PC-3 (cell line): ENCODE data around the gene LRRC75A. TPM values are rescaled to one million over a fixed set of nuclear protein-coding genes. Genes with fewer than 3 reads are reported as not detected.

Experiments used
- ATAC-seq: fragments of 200-7000 bp; cut with Tn5 transposase; 2 replicates; pipeline ENCODE4 v1.9.1; 2020; ENCODE audit warnings: mild to moderate bottlenecking, moderate library complexity
- BruUV-seq: library from RNA; stranded (reverse); fragments of 400-500 nt; replicated peaks from 2 replicates; lab custom pipeline; 2021; lab: Mats Ljungman, UMichigan
- CTCF ChIA-PET: fragments of 300-600 bp; sonication (Branson Sonifier 250); formaldehyde crosslinking; loops from one replicate; lab custom pipeline; 2022; ENCODE audit warnings: antibody characterized with exemption; lab: Charles Lee
- POLR2A ChIA-PET: fragments of 300-600 bp; sonication (Branson Sonifier 250); formaldehyde crosslinking; loops from one replicate; lab custom pipeline; 2022; ENCODE audit warnings: antibody characterized with exemption; ENCODE audit not compliant: unreplicated experiment; lab: Charles Lee
- DNase-seq: peaks from one replicate; pipeline ENCODE4 v3.0.0-alpha.2; 2015
- H2AFZ ChIP-seq: fragments of 300-600 bp; sonication (generic); 2 replicates; pipeline ENCODE4 v1.6.0; 2016; ENCODE audit warnings: antibody characterized with exemption, low read length
- H3F3A ChIP-seq: fragments of 300-600 bp; sonication (generic); one replicate; pipeline ENCODE4 v1.6.0; 2017; ENCODE audit warnings: antibody characterized with exemption, low read length, control low read depth, mild to moderate bottlenecking; ENCODE audit not compliant: unreplicated experiment
- H3K27ac ChIP-seq: fragments of 300-600 bp; sonication (generic); 2 replicates; pipeline ENCODE4 v1.5.1; 2016; ENCODE audit warnings: mild to moderate bottlenecking, low read length
- H3K27me3 ChIP-seq: fragments of 300-600 bp; sonication (generic); 2 replicates; pipeline ENCODE4 v1.6.1; 2016; ENCODE audit warnings: low read length, mixed read lengths
- H3K36me3 ChIP-seq: fragments of 300-600 bp; sonication (generic); 2 replicates; pipeline ENCODE4 v1.6.1; 2016; ENCODE audit warnings: low read depth, mixed run types, low read length, mixed read lengths
- H3K4me1 ChIP-seq: fragments of 300-600 bp; sonication (generic); 2 replicates; pipeline ENCODE4 v1.5.1; 2016; ENCODE audit warnings: low read length; ENCODE audit not compliant: insufficient read depth
- H3K4me2 ChIP-seq: fragments of 300-600 bp; sonication (generic); 2 replicates; pipeline ENCODE4 v1.6.0; 2016; ENCODE audit warnings: low read length
- H3K4me3 ChIP-seq: fragments of 300-600 bp; sonication (generic); 2 replicates; pipeline ENCODE4 v1.5.1; 2016; ENCODE audit warnings: mild to moderate bottlenecking, low read length, mixed read lengths
- H3K79me2 ChIP-seq: fragments of 300-600 bp; sonication (generic); 2 replicates; pipeline ENCODE4 v1.6.1; 2017; ENCODE audit warnings: low read length, mixed read lengths
- H3K9ac ChIP-seq: fragments of 300-600 bp; sonication (generic); 2 replicates; pipeline ENCODE4 v1.6.0; 2016; ENCODE audit warnings: mild to moderate bottlenecking, low read length
- H3K9me2 ChIP-seq: fragments of 300-600 bp; sonication (generic); replicated peaks from 2 replicates; pipeline ENCODE4 v1.6.1; 2016; ENCODE audit warnings: mixed run types, low read length, mixed read lengths
- H3K9me3 ChIP-seq: fragments of 300-600 bp; sonication (generic); 2 replicates; pipeline ENCODE4 v1.6.1; 2016; ENCODE audit warnings: low read length, mixed read lengths
- H4K20me1 ChIP-seq: fragments of 300-600 bp; sonication (generic); 2 replicates; pipeline ENCODE4 v1.6.1; 2016; ENCODE audit warnings: low read length, mixed read lengths
- CTCF ChIP-seq: fragments of 300-600 bp; sonication (generic); conservative IDR thresholded peaks from 2 replicates; pipeline ENCODE4 v1.5.1; 2017; ENCODE audit warnings: antibody characterized with exemption, low read depth, mild to moderate bottlenecking, low read length
- EZH2 ChIP-seq: fragments of 300-600 bp; sonication (generic); IDR thresholded peaks from one replicate; pipeline ENCODE4 v1.6.1; 2017; ENCODE audit warnings: antibody characterized with exemption, mild to moderate bottlenecking, low read length; ENCODE audit not compliant: unreplicated experiment
- EZH2phosphoT487 ChIP-seq: fragments of 300-600 bp; sonication (generic); IDR thresholded peaks from 2 replicates; pipeline ENCODE4 v1.6.1; 2018; ENCODE audit warnings: mild to moderate bottlenecking, antibody characterized with exemption, low read length, borderline replicate concordance
- intact Hi-C: fragments of 100-400 bp; cut with micrococcal nuclease; formaldehyde crosslinking; loops from 2 replicates; pipeline ENCODE4 v1.9.0; 2023
- total RNA-seq: library from RNA; depleted of rRNA; stranded (reverse); fragments of >200 nt; gene quantifications from 2 replicates; pipeline ENCODE4 v1.2.3, GENCODE V29; 2014

Gene LRRC75A
- total RNA-seq, 1 experiment from 2014 or later: 15.8 TPM

GRCh38 chr17:16465052-16465312 is 27.0 kb downstream of the LRRC75A start:
- H3K9me3 ChIP-seq: no peaks in the 10 kb centered on the region
- BruUV-seq: no TSS peak
- DNase-seq (no peak), ATAC-seq (no peak)
- H2AFZ ChIP-seq: no peak overlapping the region
- H3K4me1 ChIP-seq: no peaks in the 10 kb centered on the region
- TF ChIP-seq CTCF (no peak), EZH2phosphoT487 (no peak), EZH2 (no peak)
- ChIA-PET POLR2A (interaction anchor here (0.6 kb wide), 1 partner anchor 779 kb away, joined by 4 read pairs; no protein-coding TSS in a partner anchor), CTCF (no interaction called here)
- no peaks in the 10 kb centered on the region for H3K79me2 ChIP-seq
- H3K4me3 ChIP-seq: no peak overlapping the region
- H4K20me1 ChIP-seq: no peaks in the 10 kb centered on the region
- no peak overlapping the region for H3K4me2 ChIP-seq
- H3K9ac ChIP-seq: no peak overlapping the region
- H3K27me3 ChIP-seq: no peaks in the 10 kb centered on the region
- no peak overlapping the region for H3K27ac ChIP-seq
- H3F3A ChIP-seq: no peaks in the 10 kb centered on the region
- intact Hi-C loops: no loop called here
- H3K9me2 ChIP-seq: no peaks in the 10 kb centered on the region
- no peaks in the 10 kb centered on the region for H3K36me3 ChIP-seq

DNA sequence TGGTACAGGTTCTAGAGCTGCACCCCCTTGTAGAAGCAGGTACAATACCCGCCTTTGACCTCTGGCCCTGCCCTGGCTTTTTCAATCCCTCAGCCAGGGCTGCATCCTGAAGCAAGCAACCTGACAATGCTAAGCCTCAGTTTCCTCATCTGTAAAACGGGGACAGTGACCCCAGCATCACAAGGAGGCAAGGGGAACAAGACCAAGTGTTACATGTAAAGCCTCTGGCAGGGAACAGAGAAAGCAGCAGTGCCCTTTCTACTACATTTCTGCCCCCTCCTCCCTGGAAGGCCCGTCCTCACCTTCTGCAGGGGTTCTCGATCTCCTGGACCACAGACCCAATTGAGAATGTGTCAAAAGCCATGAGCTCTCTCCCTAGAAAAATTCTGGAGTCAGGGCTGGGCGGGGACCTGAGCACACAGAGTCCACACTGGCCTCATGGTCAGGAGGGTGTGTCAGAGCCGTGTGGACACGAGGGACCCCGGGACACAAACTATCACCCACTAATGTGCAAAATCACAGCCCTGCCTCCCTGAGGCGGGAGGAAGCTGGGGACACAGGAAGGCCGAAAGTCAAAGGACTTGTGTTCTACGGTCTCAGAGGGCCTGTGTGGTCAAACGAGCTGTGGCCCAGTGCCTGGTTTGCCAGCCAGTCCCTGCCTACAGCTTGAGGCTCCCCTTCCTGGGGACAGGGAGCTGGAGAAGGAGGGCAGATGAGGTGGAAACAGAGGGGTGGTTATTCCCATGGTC is 27.5 kb downstream of the LRRC75A start:
- Histone ChIP-seq H3K79me2 (no peaks in the 10 kb centered on the region), H3K4me3 (no peak overlapping the region), H3K9ac (no peak overlapping the region), H3K4me2 (no peak overlapping the region), H3K27ac (no peak overlapping the region), H3F3A (no peaks in the 10 kb centered on the region), H3K9me2 (no peaks in the 10 kb centered on the region), H3K9me3 (no peaks in the 10 kb centered on the region), H3K4me1 (no peaks in the 10 kb centered on the region), H4K20me1 (no peaks in the 10 kb centered on the region), H3K27me3 (no peaks in the 10 kb centered on the region), H2AFZ (no peak overlapping the region), H3K36me3 (no peaks in the 10 kb centered on the region)
- POLR2A ChIA-PET: interaction anchor here (0.6 kb wide), 1 partner anchor 780 kb away, joined by 4 read pairs; no protein-coding TSS in a partner anchor
- intact Hi-C loops: no loop called here
- ATAC-seq: no peak
- no TSS peak for BruUV-seq
- no peak for TF ChIP-seq EZH2phosphoT487
- no peak for TF ChIP-seq EZH2
- no peak for TF ChIP-seq CTCF
- CTCF ChIA-PET: no interaction called here
- no peak for DNase-seq
